ENCODE results near the gene TMEM203. TPM values are rescaled to one million over a fixed set of nuclear protein-coding genes. Genes with fewer than 3 reads are reported as not detected.
A peak's percentile ranks its signal among the peaks of the same experiment; 100 is the strongest.

Gene TMEM203
- total and polyA plus RNA-seq, 8 donors, result 9.7 to 22.8 (median 13.7) TPM

DNA sequence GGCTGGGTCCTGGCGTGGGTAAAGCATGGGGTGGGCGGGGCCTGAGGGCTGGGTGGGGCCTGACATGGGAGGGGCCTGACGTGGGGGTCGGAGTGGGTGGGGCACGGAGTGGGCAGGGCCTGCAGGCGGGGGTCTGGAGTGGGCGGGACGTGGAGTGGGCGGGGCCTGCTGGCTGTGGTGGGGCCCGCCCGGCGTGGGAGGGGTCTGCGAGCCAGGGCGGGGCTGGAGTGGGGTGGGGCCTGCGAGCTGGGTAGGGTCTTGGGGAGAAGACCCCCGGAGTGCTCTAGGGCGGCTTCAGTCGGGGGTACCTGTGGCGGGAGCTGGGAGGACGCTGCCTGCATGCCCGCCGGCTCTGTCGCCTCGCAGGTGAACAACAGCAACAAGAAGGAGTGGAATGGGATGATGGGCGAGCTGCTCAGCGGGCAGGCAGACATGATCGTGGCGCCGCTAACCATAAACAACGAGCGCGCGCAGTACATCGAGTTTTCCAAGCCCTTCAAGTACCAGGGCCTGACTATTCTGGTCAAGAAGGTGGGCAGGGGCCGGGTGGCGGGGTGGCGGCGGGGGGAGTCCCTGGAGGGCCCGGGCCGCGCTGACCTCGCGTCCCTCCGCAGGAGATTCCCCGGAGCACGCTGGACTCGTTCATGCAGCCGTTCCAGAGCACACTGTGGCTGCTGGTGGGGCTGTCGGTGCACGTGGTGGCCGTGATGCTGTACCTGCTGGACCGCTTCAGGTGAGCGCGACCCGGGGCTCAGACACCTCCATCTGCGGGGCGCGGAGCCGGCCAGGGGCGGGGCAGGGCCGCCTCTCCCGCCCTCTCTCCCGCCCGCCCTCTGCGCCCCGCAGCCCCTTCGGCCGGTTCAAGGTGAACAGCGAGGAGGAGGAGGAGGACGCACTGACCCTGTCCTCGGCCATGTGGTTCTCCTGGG lies 43.6 kb downstream of the TMEM203 start:
- peaks cover 0 to 10% (median 2%) of the 10 kb centered on the region in 4 donors for H3K27me3 ChIP-seq
- no peak overlapping the region for H3K27ac ChIP-seq
- intact Hi-C loops (cut with DNase I), result no loop called here
- no peaks in the 10 kb centered on the region for H3K9me3 ChIP-seq
- 4 to 6% methylated on average over 52 to 69 of the region's 71 CpGs for WGBS, 2 donors
- peaks cover 0 to 6% (median 5%) of the 10 kb centered on the region in 3 donors for H3K4me1 ChIP-seq
- no peaks in the 10 kb centered on the region for H3K36me3 ChIP-seq
- peak overlapping the region in 1 of 4 donors; percentile 35 for H3K4me3 ChIP-seq
- FAIRE-seq (no peak), ATAC-seq (peak in 3 of 4 donors; percentile 8 to 19 (median 17)), DNase-seq (no peak)
- TF ChIP-seq, protein P1, sequence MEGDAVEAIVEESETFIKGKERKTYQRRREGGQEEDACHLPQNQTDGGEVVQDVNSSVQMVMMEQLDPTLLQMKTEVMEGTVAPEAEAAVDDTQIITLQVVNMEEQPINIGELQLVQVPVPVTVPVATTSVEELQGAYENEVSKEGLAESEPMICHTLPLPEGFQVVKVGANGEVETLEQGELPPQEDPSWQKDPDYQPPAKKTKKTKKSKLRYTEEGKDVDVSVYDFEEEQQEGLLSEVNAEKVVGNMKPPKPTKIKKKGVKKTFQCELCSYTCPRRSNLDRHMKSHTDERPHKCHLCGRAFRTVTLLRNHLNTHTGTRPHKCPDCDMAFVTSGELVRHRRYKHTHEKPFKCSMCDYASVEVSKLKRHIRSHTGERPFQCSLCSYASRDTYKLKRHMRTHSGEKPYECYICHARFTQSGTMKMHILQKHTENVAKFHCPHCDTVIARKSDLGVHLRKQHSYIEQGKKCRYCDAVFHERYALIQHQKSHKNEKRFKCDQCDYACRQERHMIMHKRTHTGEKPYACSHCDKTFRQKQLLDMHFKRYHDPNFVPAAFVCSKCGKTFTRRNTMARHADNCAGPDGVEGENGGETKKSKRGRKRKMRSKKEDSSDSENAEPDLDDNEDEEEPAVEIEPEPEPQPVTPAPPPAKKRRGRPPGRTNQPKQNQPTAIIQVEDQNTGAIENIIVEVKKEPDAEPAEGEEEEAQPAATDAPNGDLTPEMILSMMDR (IDR thresholded peaks at IDR 0.05), result no peak

DNA sequence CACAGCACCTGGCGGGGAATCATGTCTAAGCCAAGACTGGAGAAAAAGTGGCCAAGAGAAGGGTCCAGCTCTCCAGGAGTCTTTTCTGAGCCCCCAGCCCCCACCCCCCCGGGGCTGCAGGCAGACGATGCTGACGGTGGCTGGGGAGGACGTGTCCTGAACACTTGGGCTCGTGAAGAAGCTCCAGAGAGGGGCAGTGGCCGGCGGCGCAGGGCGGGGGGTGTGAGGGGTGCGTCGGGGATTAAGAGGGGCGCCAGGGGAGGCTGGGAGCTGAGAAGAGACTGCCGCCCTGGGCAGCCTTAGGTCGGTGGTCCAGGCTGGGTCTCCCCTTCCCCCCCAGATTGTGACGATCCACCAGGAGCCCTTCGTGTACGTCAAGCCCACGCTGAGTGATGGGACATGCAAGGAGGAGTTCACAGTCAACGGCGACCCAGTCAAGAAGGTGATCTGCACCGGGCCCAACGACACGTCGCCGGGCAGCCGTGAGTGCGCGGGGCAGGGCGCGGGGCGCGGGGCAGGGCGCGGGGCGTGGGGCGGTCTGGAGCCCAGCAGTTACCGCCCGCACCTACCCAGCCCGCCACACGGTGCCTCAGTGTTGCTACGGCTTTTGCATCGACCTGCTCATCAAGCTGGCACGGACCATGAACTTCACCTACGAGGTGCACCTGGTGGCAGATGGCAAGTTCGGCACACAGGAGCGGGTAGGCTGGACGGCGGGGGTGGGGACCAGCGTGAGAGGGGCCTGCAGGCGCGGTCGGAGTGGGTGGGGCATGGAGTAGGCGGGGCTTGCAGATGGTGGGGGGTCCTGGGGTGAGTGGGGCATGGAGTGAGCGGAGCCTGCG lies 44.5 kb downstream of the TMEM203 start:
- WGBS, 2 donors, result 17 to 23% methylated on average over 52 to 56 of the region's 56 CpGs
- DNase-seq (no peak), ATAC-seq (no peak), FAIRE-seq (no peak)
- Histone ChIP-seq H3K4me3 (no peak overlapping the region), H3K27me3 (peaks cover 0 to 10% (median 2%) of the 10 kb centered on the region in 4 donors), H3K36me3 (no peaks in the 10 kb centered on the region), H3K27ac (no peak overlapping the region), H3K4me1 (peaks cover 0 to 6% (median 5%) of the 10 kb centered on the region in 3 donors), H3K9me3 (no peaks in the 10 kb centered on the region)
- TF ChIP-seq, protein P1 (IDR thresholded peaks at IDR 0.05), result no peak
- intact Hi-C loops (cut with DNase I), result no loop called here

DNA sequence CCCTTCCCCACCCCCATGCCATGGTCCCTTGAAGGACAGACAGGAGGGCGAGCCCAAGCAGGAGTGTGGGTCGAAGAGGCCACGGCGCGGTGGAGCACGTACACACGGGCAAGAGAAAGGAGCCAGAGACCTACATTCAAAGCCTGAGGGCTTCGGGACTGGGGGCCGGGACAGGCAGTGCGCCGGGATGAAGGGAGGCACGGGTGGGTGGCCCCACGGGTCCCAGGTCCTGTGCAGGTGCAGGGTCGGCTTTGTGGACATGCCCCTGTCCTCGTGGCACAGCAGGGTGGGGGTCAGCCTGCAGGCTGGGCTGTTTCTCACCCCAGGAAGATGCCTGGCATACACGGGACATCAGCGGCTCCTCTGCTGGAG lies 45.4 kb downstream of the TMEM203 start:
- Histone ChIP-seq H3K9me3 (no peaks in the 10 kb centered on the region), H3K27me3 (peaks cover 0 to 10% (median 2%) of the 10 kb centered on the region in 4 donors), H3K4me1 (peaks cover 0 to 6% (median 5%) of the 10 kb centered on the region in 3 donors), H3K36me3 (no peaks in the 10 kb centered on the region), H3K27ac (no peak overlapping the region), H3K4me3 (no peak overlapping the region)
- no peak for FAIRE-seq
- TF ChIP-seq, protein P1 (IDR thresholded peaks at IDR 0.05), result no peak
- no peak for DNase-seq
- intact Hi-C loops (cut with DNase I), result no loop called here
- 53 to 65% methylated on average over 17 of the region's 17 CpGs for WGBS, 2 donors
- no peak for ATAC-seq

DNA sequence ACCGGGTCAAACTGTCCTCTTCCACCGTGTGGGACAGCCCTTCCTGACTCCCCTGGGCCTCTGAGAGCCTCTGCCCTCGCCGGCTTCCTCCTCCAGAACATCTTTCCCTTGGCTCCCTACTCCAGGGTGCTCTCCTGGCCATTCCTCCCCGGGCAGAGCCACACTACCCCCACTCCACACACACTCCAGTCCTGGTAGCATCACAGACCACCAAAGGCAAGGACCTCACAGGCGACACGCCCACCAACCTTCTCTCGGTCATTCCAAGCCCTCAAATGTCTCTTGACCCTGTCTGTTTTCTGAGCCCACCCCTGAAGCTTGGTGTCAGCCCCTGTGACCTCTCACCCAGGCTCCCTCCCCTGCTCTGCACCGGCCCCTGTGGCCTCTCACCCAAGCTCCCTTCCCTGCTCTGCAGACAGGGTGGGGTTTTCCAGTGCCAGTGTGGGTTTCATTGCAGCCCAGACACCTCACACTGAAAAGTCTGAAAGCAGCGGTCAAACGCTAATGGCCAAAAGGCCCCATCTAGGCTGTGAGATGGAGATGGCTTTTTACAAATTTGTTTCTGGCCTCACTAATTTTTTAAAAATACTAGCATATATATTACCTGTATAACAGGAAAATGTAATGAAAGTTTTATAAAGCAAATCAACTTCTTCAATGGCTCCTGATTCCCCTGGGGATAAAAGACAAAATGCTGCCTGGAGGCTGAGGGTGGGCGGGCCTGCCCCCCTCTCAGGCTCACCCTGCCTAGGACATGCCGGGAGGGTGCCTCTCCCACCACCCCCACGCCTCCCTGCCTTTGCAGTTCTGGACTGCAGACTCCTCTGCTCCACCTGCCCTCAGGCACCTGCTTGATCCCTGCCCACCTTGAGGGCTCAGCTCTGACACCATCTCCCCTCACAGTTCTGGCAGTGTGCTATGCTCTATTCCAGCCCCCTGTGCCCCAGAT lies 46.1 kb downstream of the TMEM203 start:
- no peak overlapping the region for H3K27ac ChIP-seq
- H3K9me3 ChIP-seq, result no peaks in the 10 kb centered on the region
- TF ChIP-seq, protein P1 (IDR thresholded peaks at IDR 0.05), result no peak
- no peak for DNase-seq
- H3K36me3 ChIP-seq, result no peaks in the 10 kb centered on the region
- H3K27me3 ChIP-seq, result peaks cover 0 to 10% (median 2%) of the 10 kb centered on the region in 4 donors
- WGBS, 2 donors, result 38 to 44% methylated on average over 14 of the region's 14 CpGs
- no peak for ATAC-seq
- peaks cover 0 to 6% (median 5%) of the 10 kb centered on the region in 3 donors for H3K4me1 ChIP-seq
- intact Hi-C loops (cut with DNase I), result no loop called here
- no peak overlapping the region for H3K4me3 ChIP-seq
- no peak for FAIRE-seq
